A549 (cell line): ENCODE results near the gene TDRD9.

Experiments used
- FOSL2 ChIP-seq, 2 experiments: fragments of 450-650 bp in 1 of 2; fragments of >200 bp in 1 of 2; sonication (Bioruptor Twin) in 1 of 2; formaldehyde crosslinking; IDR thresholded peaks; 2 replicates each; pipeline versions ENCODE4 v1.5.0 to v1.6.1; 2016 to 2020; ENCODE audit warnings: mild to moderate bottlenecking in 1 of 2, moderate library complexity in 1 of 2
- FOXS1 ChIP-seq: fragments of 250-450 bp; sonication (Bioruptor Pico); IDR thresholded peaks from 2 replicates; pipeline ENCODE4 v1.5.0; 2020; ENCODE audit warnings: mild to moderate bottlenecking, moderate library complexity
- HOXA7 ChIP-seq: fragments of 250-450 bp; sonication (Bioruptor Pico); IDR thresholded peaks from 2 replicates; pipeline ENCODE4 v1.5.0; 2020; ENCODE audit warnings: mild to moderate bottlenecking, moderate library complexity
- POLR2A ChIP-seq: IDR thresholded peaks from 2 replicates; pipeline ENCODE4 v1.6.1; 2012; ENCODE audit warnings: mild to moderate bottlenecking, low read length
- SREBF2 ChIP-seq: fragments of 450-650 bp; IDR thresholded peaks from 2 replicates; pipeline ENCODE4 v1.6.1; 2014; ENCODE audit warnings: mild to moderate bottlenecking, moderate library complexity
- TF ChIP-seq, protein P1 (sequence below): fragments of >200 bp; sonication (Bioruptor Twin); formaldehyde crosslinking; IDR thresholded peaks from 3 replicates; pipeline ENCODE4 v1.5.1; 2016
- TF ChIP-seq, protein P2 (sequence below): fragments of 250-450 bp; sonication (Bioruptor Pico); IDR thresholded peaks from 2 replicates; pipeline ENCODE4 v1.5.0; 2020; ENCODE audit warnings: low read depth, mild to moderate bottlenecking, moderate library complexity
- TF ChIP-seq, protein P3 (sequence below): fragments of 200-600 bp; sonication (generic); IDR thresholded peaks from 2 replicates; pipeline ENCODE4 v1.6.1; 2016; ENCODE audit warnings: antibody characterized with exemption, mild to moderate bottlenecking, moderate library complexity

DNA sequence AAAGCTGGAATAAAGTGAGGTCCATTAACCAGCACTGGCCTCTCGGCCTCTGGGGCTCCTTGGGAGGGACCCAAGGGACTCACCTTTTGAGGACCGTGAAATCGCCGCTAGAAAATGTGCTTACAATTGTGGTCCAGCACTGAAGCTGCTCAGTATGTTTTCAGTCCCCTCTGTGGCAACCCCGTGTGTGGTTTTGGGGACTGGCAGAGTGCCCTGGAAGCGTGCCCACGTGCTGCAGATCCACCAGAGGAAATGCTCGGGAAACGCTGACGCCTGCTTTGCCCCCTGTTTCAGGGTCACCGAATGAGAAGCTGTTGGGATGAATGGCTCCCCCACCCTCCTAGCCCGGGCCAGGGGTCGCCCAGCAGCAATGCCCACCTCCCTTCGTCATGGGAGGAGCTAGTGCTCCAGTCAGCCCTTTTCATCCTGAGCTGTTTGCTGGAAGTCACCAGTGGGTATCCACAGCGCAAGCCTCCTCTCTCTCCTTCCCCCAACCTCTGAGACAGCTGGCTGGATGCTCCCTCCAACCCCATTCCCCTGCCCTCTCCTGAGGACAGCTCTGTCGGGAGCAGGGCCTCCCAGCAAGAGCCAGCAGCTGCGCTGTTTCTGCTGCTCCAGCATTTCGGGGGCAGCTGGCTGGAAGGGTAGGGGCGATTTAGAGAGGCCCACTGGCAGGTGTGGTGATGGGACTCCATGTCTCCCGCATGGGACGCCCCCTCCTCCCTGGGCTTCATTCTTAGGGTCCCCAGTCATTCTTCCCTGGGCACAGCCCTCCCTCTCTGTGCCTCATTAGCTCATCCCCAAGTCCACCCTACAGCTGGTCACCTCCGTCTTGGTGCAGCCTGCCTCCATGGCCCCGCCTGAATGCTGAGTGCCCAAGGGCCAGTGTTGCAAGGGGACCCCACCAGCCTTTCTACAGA, 47.6 kb upstream of the TDRD9 start:
- TF ChIP-seq FOSL2 (IDR thresholded peaks at IDR 0.05): no peak
- TF ChIP-seq FOSL2 (CRISPR knock-in tag; IDR thresholded peaks at IDR 0.05): no peak
- no peak for TF ChIP-seq HOXA7 (CRISPR knock-in tag)
- TF ChIP-seq, protein P1, sequence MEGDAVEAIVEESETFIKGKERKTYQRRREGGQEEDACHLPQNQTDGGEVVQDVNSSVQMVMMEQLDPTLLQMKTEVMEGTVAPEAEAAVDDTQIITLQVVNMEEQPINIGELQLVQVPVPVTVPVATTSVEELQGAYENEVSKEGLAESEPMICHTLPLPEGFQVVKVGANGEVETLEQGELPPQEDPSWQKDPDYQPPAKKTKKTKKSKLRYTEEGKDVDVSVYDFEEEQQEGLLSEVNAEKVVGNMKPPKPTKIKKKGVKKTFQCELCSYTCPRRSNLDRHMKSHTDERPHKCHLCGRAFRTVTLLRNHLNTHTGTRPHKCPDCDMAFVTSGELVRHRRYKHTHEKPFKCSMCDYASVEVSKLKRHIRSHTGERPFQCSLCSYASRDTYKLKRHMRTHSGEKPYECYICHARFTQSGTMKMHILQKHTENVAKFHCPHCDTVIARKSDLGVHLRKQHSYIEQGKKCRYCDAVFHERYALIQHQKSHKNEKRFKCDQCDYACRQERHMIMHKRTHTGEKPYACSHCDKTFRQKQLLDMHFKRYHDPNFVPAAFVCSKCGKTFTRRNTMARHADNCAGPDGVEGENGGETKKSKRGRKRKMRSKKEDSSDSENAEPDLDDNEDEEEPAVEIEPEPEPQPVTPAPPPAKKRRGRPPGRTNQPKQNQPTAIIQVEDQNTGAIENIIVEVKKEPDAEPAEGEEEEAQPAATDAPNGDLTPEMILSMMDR: no peak
- TF ChIP-seq, protein P2, sequence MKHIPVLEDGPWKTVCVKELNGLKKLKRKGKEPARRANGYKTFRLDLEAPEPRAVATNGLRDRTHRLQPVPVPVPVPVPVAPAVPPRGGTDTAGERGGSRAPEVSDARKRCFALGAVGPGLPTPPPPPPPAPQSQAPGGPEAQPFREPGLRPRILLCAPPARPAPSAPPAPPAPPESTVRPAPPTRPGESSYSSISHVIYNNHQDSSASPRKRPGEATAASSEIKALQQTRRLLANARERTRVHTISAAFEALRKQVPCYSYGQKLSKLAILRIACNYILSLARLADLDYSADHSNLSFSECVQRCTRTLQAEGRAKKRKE (CRISPR knock-in tag): no peak
- TF ChIP-seq, protein P3, sequence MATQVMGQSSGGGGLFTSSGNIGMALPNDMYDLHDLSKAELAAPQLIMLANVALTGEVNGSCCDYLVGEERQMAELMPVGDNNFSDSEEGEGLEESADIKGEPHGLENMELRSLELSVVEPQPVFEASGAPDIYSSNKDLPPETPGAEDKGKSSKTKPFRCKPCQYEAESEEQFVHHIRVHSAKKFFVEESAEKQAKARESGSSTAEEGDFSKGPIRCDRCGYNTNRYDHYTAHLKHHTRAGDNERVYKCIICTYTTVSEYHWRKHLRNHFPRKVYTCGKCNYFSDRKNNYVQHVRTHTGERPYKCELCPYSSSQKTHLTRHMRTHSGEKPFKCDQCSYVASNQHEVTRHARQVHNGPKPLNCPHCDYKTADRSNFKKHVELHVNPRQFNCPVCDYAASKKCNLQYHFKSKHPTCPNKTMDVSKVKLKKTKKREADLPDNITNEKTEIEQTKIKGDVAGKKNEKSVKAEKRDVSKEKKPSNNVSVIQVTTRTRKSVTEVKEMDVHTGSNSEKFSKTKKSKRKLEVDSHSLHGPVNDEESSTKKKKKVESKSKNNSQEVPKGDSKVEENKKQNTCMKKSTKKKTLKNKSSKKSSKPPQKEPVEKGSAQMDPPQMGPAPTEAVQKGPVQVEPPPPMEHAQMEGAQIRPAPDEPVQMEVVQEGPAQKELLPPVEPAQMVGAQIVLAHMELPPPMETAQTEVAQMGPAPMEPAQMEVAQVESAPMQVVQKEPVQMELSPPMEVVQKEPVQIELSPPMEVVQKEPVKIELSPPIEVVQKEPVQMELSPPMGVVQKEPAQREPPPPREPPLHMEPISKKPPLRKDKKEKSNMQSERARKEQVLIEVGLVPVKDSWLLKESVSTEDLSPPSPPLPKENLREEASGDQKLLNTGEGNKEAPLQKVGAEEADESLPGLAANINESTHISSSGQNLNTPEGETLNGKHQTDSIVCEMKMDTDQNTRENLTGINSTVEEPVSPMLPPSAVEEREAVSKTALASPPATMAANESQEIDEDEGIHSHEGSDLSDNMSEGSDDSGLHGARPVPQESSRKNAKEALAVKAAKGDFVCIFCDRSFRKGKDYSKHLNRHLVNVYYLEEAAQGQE: no peak
- TF ChIP-seq SREBF2: no peak
- TF ChIP-seq POLR2A: no peak
- TF ChIP-seq FOXS1: no peak
